ENCODE results near the gene SETBP1. TPM values are rescaled to one million over a fixed set of nuclear protein-coding genes. Genes with fewer than 3 reads are reported as not detected.

The SETBP1 gene
- total and polyA plus RNA-seq, 2 of the 13 experiments (the other 11 are each of a cell fraction or from before 2014, with no cell fraction given), result 0.18 to 0.65 TPM

DNA sequence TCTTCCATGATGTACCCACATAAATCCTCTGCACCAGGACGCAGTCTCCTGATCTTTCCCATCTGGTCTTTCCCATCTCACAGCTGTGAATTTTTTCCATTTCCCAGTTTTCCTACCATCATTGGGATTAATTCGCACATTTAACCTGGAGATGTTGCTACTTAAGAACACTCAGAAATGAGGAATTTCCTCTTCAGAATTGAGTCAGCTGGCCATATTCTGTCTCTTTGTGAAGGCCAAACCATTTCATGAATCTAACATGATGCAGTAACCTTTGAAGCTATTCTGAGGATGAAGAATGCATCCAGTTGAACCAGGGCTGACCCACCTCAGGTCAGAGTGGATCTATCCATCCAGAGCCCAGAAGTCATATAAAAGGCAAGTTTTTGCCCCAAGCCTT lies 326.8 kb downstream of the SETBP1 start:
- Histone ChIP-seq H3K4me2 (ENCODE audit: low read depth, low read length) (no peak overlapping the region), H3K27me3 (ENCODE audit: control insufficient read depth in 1 of 2, insufficient read depth in 2 of 2, low read length in 2 of 2) (no peaks in the 10 kb centered on the region; a peak in 1 of 5 replicates), H3K4me3 (replicated peaks in 1 of 3; ENCODE audit: insufficient read depth in 1 of 3, low read depth in 2 of 3, low read length in 3 of 3) (no peak overlapping the region), H3K9me3 (ENCODE audit: low read length) (no peaks in the 10 kb centered on the region), H2AFZ (ENCODE audit: low read length) (no peak overlapping the region), H4K20me1 (ENCODE audit: insufficient read depth, low read length) (no peaks in the 10 kb centered on the region), H3K27ac (ENCODE audit: extremely low read length, insufficient read depth, low read length) (no peak overlapping the region), H3K9ac (ENCODE audit: insufficient read depth, low read depth, low read length) (no peak overlapping the region), H3K79me2 (ENCODE audit: insufficient read depth, low read length) (no peaks in the 10 kb centered on the region), H3K4me1 (ENCODE audit: insufficient read depth, low read length) (no peaks in the 10 kb centered on the region), H3K36me3 (replicated peaks in 1 of 2; ENCODE audit: control insufficient read depth in 1 of 2, insufficient read depth in 2 of 2, low read length in 2 of 2) (no peaks in the 10 kb centered on the region)
- no TSS peak for BruUV-seq (replicated peaks)
- ChIA-PET CTCF (ENCODE audit: low intra/inter-chr PET ratio, low total read pairs) (no interaction called here), POLR2A (no interaction called here)
- intact Hi-C loops (cut with micrococcal nuclease; ENCODE audit: unreplicated experiment) (no loop called here), in situ Hi-C loops (cut with HindIII; ENCODE audit: extremely low pct_ligation_motif_present, low pct_unique_long_range_greater_than_20kb) (no loop called here)
- DNase-seq (ENCODE audit: low spot score) (no peak), ATAC-seq (no peak), FAIRE-seq (no peak)
- 53% methylated on average over 2 of the region's 2 CpGs for WGBS (ENCODE audit: low lambda C conversion rate)
- TF ChIP-seq GATAD2A (CRISPR knock-in tag; IDR thresholded peaks at IDR 0.05) (no peak), KAT8 (CRISPR knock-in tag; IDR thresholded peaks at IDR 0.05) (no peak), HMGA1 (CRISPR knock-in tag; conservative IDR thresholded peaks at IDR 0.05) (no peak), ZNF552 (CRISPR knock-in tag; IDR thresholded peaks at IDR 0.05; ENCODE audit: borderline replicate concordance) (no peak), ATAD3A (CRISPR knock-in tag; IDR thresholded peaks at IDR 0.05) (no peak), MTA1 (CRISPR knock-in tag; IDR thresholded peaks at IDR 0.05; ENCODE audit: borderline replicate concordance) (no peak), AGO1 (IDR thresholded peaks at IDR 0.05; ENCODE audit: low read depth, low read length, poor library complexity, severe bottlenecking) (no peak), MAF1 (CRISPR knock-in tag; IDR thresholded peaks at IDR 0.05; ENCODE audit: borderline replicate concordance) (no peak), ZSCAN22 (CRISPR knock-in tag; IDR thresholded peaks at IDR 0.05) (no peak)
- TF ChIP-seq, protein P1, sequence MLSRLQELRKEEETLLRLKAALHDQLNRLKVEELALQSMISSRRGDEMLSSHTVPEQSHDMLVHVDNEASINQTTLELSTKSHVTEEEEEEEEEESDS (CRISPR knock-in tag; IDR thresholded peaks at IDR 0.05; ENCODE audit: borderline replicate concordance), result no peak
- TF ChIP-seq, protein P2, sequence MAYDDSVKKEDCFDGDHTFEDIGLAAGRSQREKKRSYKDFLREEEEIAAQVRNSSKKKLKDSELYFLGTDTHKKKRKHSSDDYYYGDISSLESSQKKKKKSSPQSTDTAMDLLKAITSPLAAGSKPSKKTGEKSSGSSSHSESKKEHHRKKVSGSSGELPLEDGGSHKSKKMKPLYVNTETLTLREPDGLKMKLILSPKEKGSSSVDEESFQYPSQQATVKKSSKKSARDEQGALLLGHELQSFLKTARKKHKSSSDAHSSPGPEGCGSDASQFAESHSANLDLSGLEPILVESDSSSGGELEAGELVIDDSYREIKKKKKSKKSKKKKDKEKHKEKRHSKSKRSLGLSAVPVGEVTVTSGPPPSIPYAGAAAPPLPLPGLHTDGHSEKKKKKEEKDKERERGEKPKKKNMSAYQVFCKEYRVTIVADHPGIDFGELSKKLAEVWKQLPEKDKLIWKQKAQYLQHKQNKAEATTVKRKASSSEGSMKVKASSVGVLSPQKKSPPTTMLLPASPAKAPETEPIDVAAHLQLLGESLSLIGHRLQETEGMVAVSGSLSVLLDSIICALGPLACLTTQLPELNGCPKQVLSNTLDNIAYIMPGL (CRISPR knock-in tag; IDR thresholded peaks at IDR 0.05; ENCODE audit: borderline replicate concordance in 1 of 2, low read depth in 1 of 2), result no peak
- TF ChIP-seq, protein P3, sequence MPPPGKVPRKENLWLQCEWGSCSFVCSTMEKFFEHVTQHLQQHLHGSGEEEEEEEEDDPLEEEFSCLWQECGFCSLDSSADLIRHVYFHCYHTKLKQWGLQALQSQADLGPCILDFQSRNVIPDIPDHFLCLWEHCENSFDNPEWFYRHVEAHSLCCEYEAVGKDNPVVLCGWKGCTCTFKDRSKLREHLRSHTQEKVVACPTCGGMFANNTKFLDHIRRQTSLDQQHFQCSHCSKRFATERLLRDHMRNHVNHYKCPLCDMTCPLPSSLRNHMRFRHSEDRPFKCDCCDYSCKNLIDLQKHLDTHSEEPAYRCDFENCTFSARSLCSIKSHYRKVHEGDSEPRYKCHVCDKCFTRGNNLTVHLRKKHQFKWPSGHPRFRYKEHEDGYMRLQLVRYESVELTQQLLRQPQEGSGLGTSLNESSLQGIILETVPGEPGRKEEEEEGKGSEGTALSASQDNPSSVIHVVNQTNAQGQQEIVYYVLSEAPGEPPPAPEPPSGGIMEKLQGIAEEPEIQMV (CRISPR knock-in tag; IDR thresholded peaks at IDR 0.05; ENCODE audit: low read depth), result no peak
- TF ChIP-seq, protein P4, sequence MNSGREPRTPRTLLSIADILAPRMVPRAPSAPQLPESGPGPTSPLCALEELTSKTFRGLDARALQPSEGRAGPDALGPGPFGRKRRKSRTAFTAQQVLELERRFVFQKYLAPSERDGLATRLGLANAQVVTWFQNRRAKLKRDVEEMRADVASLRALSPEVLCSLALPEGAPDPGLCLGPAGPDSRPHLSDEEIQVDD (CRISPR knock-in tag; IDR thresholded peaks at IDR 0.05; ENCODE audit: borderline replicate concordance), result no peak
- TF ChIP-seq, protein P5, sequence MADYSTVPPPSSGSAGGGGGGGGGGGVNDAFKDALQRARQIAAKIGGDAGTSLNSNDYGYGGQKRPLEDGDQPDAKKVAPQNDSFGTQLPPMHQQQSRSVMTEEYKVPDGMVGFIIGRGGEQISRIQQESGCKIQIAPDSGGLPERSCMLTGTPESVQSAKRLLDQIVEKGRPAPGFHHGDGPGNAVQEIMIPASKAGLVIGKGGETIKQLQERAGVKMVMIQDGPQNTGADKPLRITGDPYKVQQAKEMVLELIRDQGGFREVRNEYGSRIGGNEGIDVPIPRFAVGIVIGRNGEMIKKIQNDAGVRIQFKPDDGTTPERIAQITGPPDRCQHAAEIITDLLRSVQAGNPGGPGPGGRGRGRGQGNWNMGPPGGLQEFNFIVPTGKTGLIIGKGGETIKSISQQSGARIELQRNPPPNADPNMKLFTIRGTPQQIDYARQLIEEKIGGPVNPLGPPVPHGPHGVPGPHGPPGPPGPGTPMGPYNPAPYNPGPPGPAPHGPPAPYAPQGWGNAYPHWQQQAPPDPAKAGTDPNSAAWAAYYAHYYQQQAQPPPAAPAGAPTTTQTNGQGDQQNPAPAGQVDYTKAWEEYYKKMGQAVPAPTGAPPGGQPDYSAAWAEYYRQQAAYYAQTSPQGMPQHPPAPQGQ (CRISPR knock-in tag; IDR thresholded peaks at IDR 0.05; ENCODE audit: borderline replicate concordance), result no peak
